NCI-H146 treated with DMSO at 0.1 percent for 48 hours (cell line): ENCODE data around the gene SMARCD3.

Experiments used
- DNase-seq: peaks from one replicate; lab custom pipeline; 2025; ENCODE audit not compliant: unreplicated experiment; lab: John Stamatoyannopoulos, UW

Gene SMARCD3

GRCh38 chr7:151237244-151238189 is 11.0 kb downstream of the SMARCD3 start:
- DNase-seq = no peak

GRCh38 chr7:151236406-151236805 is 12.1 kb downstream of the SMARCD3 start:
- DNase-seq = no peak

GRCh38 chr7:151235091-151235787 is 13.3 kb downstream of the SMARCD3 start:
- DNase-seq = no peak

GRCh38 chr7:151233804-151234203 is 14.7 kb downstream of the SMARCD3 start:
- DNase-seq = no peak

GRCh38 chr7:151232917-151233701 is 15.4 kb downstream of the SMARCD3 start:
- DNase-seq = no peak

- DNase-seq = peak; percentile 45
Measured at GRCh38 chr7:151232091-151232916, 16.2 kb downstream of the SMARCD3 start, which contains the start of gene CHPF2. Gene CHPF2, plus strand, starts transcription at chr7:151232483. Its CDS starts 1,529 bp downstream, at chr7:151234012.

GRCh38 chr7:151231080-151231479 is 17.4 kb downstream of the SMARCD3 start:
- DNase-seq = no peak

GRCh38 chr7:151229249-151229648 is 19.2 kb downstream of the SMARCD3 start:
- DNase-seq = no peak

- DNase-seq = no peak
Measured at GRCh38 chr7:151228024-151228866, 20.2 kb downstream of the SMARCD3 start.

- peak; percentile 91 for DNase-seq
Measured at GRCh38 chr7:151226875-151227782, 21.4 kb downstream of the SMARCD3 start, which contains the start of gene ABCF2. Gene ABCF2, minus strand, starts transcription at chr7:151227205. Its CDS starts 747 bp downstream, at chr7:151226458.

- no peak for DNase-seq
Measured at GRCh38 chr7:151226560-151226874, 22.0 kb downstream of the SMARCD3 start.

- no peak for DNase-seq
Measured at GRCh38 chr7:151225948-151226510, 22.5 kb downstream of the SMARCD3 start.

GRCh38 chr7:151223728-151224127 is 24.8 kb downstream of the SMARCD3 start:
- DNase-seq = no peak

- no peak for DNase-seq
Measured at GRCh38 chr7:151218170-151218569, 30.3 kb downstream of the SMARCD3 start.

GRCh38 chr7:151215396-151215795 is 33.1 kb downstream of the SMARCD3 start:
- no peak for DNase-seq

- no peak for DNase-seq
Measured at GRCh38 chr7:151213826-151214225, 34.7 kb downstream of the SMARCD3 start.

- no peak for DNase-seq
Measured at GRCh38 chr7:151212626-151213025, 35.9 kb downstream of the SMARCD3 start.

GRCh38 chr7:151211155-151211772 is 37.2 kb downstream of the SMARCD3 start:
- DNase-seq = no peak
